ENCODE measurements around the gene CMTM5. TPM values are rescaled to one million over a fixed set of nuclear protein-coding genes. Genes with fewer than 3 reads are reported as not detected.

CMTM5 gene
- total RNA-seq, 1 experiment from 2014 or later = 0.24 TPM

- TF ChIP-seq PRRX2 (CRISPR knock-in tag; IDR thresholded peaks at IDR 0.05) = no peak
- TF ChIP-seq CREB1 (CRISPR knock-in tag; IDR thresholded peaks at IDR 0.05) = no peak
- TF ChIP-seq NFATC4 (CRISPR knock-in tag; IDR thresholded peaks at IDR 0.05) = no peak
- TF ChIP-seq FOXK1 (CRISPR knock-in tag; IDR thresholded peaks at IDR 0.05) = no peak
- no peak for TF ChIP-seq JAZF1 (CRISPR knock-in tag; IDR thresholded peaks at IDR 0.05)
- no peak for TF ChIP-seq ZNF396 (CRISPR knock-in tag; IDR thresholded peaks at IDR 0.05; ENCODE audit: borderline replicate concordance)
- no peak for TF ChIP-seq ZNF317 (CRISPR knock-in tag; IDR thresholded peaks at IDR 0.05; ENCODE audit: borderline replicate concordance, low read depth)
- TF ChIP-seq ZNF423 (CRISPR knock-in tag; IDR thresholded peaks at IDR 0.05) = no peak
- TF ChIP-seq NR3C1 (CRISPR knock-in tag; conservative IDR thresholded peaks at IDR 0.05; ENCODE audit: low read depth) = no peak
- TF ChIP-seq AFF4 (CRISPR knock-in tag; IDR thresholded peaks at IDR 0.05; ENCODE audit: borderline replicate concordance) = no peak
- no peak for TF ChIP-seq MLX (CRISPR knock-in tag; IDR thresholded peaks at IDR 0.05)
Observed at GRCh38 chr14:23358553-23359166, 18.2 kb upstream of the CMTM5 start.

GRCh38 chr14:23359167-23359626 is 17.6 kb upstream of the CMTM5 start:
- no peak for ATAC-seq
- H3K36me3 Mint-ChIP-seq = peaks cover 17% of the 10 kb centered on the region
- no peak for TF ChIP-seq STAT6 (CRISPR knock-in tag; conservative IDR thresholded peaks at IDR 0.05; ENCODE audit: low read depth)
- no peak for TF ChIP-seq ATF6 (CRISPR knock-in tag; IDR thresholded peaks at IDR 0.05)
- TF ChIP-seq ZNF425 (CRISPR knock-in tag; conservative IDR thresholded peaks at IDR 0.05) = no peak
- TF ChIP-seq ZNF263 (CRISPR knock-in tag; IDR thresholded peaks at IDR 0.05; ENCODE audit: low read depth) = no peak
- H3K4me3 Mint-ChIP-seq = no peak overlapping the region
- H3K4me1 Mint-ChIP-seq = peaks cover 18% of the 10 kb centered on the region
- ChIA-PET CTCF (interaction anchor here (1.6 to 6.5 kb wide), 5 partner anchors 13 to 239 kb away, joined by 6 to 95 read pairs (median 22); partner anchors contain the start of gene PPP1R3E), POLR2A (no interaction called here)
- DNase-seq (ENCODE audit: low spot score) = no peak
- no peaks in the 10 kb centered on the region for H3K9me3 Mint-ChIP-seq
- H3K27me3 Mint-ChIP-seq (ENCODE audit: low read depth) = peaks cover 11% of the 10 kb centered on the region
- H3K27ac Mint-ChIP-seq = no peak overlapping the region

More at GRCh38 chr14:23358553-23359166, 18.2 kb upstream of the CMTM5 start:
- Mint-ChIP-seq H3K9me3 (no peaks in the 10 kb centered on the region), H3K4me3 (no peak overlapping the region), H3K36me3 (peaks cover 17% of the 10 kb centered on the region), H3K27ac (no peak overlapping the region), H3K27me3 (ENCODE audit: low read depth) (peaks cover 14% of the 10 kb centered on the region), H3K4me1 (peaks cover 12% of the 10 kb centered on the region)
- ATAC-seq (no peak), DNase-seq (ENCODE audit: low spot score) (no peak)
- CTCF ChIA-PET = interaction anchor here (2.3 to 6.5 kb wide), 3 partner anchors 12 to 238 kb away, joined by 22 to 95 read pairs (median 33); no protein-coding TSS in a partner anchor
- POLR2A ChIA-PET = no interaction called here

Measured in WTC11 (cell line).